HepG2 (cell line): Measurements from ENCODE around the gene GSK3B. TPM values are rescaled to one million over a fixed set of nuclear protein-coding genes. Genes with fewer than 3 reads are reported as not detected.

Experiments
- AGO2 ChIP-seq: fragments of 200-400 bp; formaldehyde crosslinking; optimal IDR thresholded peaks from 2 replicates; pipeline ENCODE3; 2017; ENCODE audit warnings: mild to moderate bottlenecking, low read depth, low read length, moderate library complexity
- ARNTL ChIP-seq: sonication (generic); formaldehyde crosslinking; IDR thresholded peaks from 2 replicates; pipeline ENCODE4 v1.4.0; 2020; ENCODE audit warnings: mild to moderate bottlenecking, missing genetic modification reagents
- GATAD1 ChIP-seq: IDR thresholded peaks from 2 replicates; pipeline ENCODE4 v1.6.1; 2016; ENCODE audit warnings: missing genetic modification reagents, missing compliant biosample characterization
- GPN1 ChIP-seq: sonication (generic); formaldehyde crosslinking; IDR thresholded peaks from 2 replicates; pipeline ENCODE4 v1.5.1; 2020; ENCODE audit warnings: missing genetic modification reagents, borderline replicate concordance
- HNF4G ChIP-seq, 2 experiments: sonication (generic) in 1 of 2; formaldehyde crosslinking in 1 of 2; IDR thresholded peaks; 2 replicates each; pipeline versions ENCODE4 v1.4.0 to v1.6.1; 2011 to 2020; ENCODE audit warnings: borderline replicate concordance in 2 of 2, low read depth in 2 of 2, mild to moderate bottlenecking in 2 of 2, low read length in 1 of 2, missing genetic modification reagents in 1 of 2, moderate library complexity in 1 of 2
- IRF1 ChIP-seq: sonication (generic); formaldehyde crosslinking; IDR thresholded peaks from 2 replicates; pipeline ENCODE4 v1.4.0; 2020; ENCODE audit warnings: low read depth, mild to moderate bottlenecking, missing genetic modification reagents
- JUN ChIP-seq: sonication (generic); formaldehyde crosslinking; IDR thresholded peaks from 2 replicates; pipeline ENCODE4 v1.4.0; 2020; ENCODE audit warnings: mild to moderate bottlenecking, missing genetic modification reagents
- MAF1 ChIP-seq: sonication (generic); formaldehyde crosslinking; IDR thresholded peaks from 2 replicates; pipeline ENCODE4 v1.5.0; 2020; ENCODE audit warnings: missing genetic modification reagents, borderline replicate concordance
- NFE2 ChIP-seq: sonication (generic); formaldehyde crosslinking; IDR thresholded peaks from 2 replicates; pipeline ENCODE4 v1.4.0; 2020; ENCODE audit warnings: missing genetic modification reagents
- REPIN1 ChIP-seq: sonication (generic); formaldehyde crosslinking; IDR thresholded peaks from 2 replicates; pipeline ENCODE4 v1.8.0; 2022; ENCODE audit warnings: missing genetic modification reagents, low read depth, mild to moderate bottlenecking, borderline replicate concordance
- SKIL ChIP-seq: sonication (generic); formaldehyde crosslinking; IDR thresholded peaks from 2 replicates; pipeline ENCODE4 v1.8.0; 2022; ENCODE audit warnings: missing genetic modification reagents, mild to moderate bottlenecking, moderate library complexity, borderline replicate concordance
- SMAD9 ChIP-seq: sonication (generic); formaldehyde crosslinking; IDR thresholded peaks from 2 replicates; pipeline ENCODE4 v1.5.1; 2020; ENCODE audit warnings: mild to moderate bottlenecking, missing genetic modification reagents
- SNRNP70 ChIP-seq: fragments of 200-400 bp; formaldehyde crosslinking; IDR thresholded peaks from 2 replicates; pipeline ENCODE4 v1.6.1; 2017; ENCODE audit warnings: mild to moderate bottlenecking, low read depth, low read length, moderate library complexity
- ZNF274 ChIP-seq: sonication (generic); formaldehyde crosslinking; IDR thresholded peaks from 2 replicates; pipeline ENCODE4 v1.5.1; 2020; ENCODE audit warnings: mild to moderate bottlenecking, missing genetic modification reagents
- ZNF292 ChIP-seq: sonication (generic); formaldehyde crosslinking; IDR thresholded peaks from 2 replicates; pipeline ENCODE4 v1.8.1; 2022; ENCODE audit warnings: mild to moderate bottlenecking, low read depth, missing genetic modification reagents, borderline replicate concordance
- ZNF331 ChIP-seq: sonication (generic); formaldehyde crosslinking; IDR thresholded peaks from 2 replicates; pipeline ENCODE4 v1.4.0; 2020; ENCODE audit warnings: missing genetic modification reagents
- ZNF580 ChIP-seq: IDR thresholded peaks from 2 replicates; pipeline ENCODE4 v1.6.1; 2016; ENCODE audit warnings: low read depth, borderline replicate concordance
- ZNF703 ChIP-seq: sonication (generic); formaldehyde crosslinking; IDR thresholded peaks from 2 replicates; pipeline ENCODE4 v1.5.1; 2020; ENCODE audit warnings: missing genetic modification reagents, mild to moderate bottlenecking, moderate library complexity, borderline replicate concordance
- ZNF788 ChIP-seq: sonication (generic); formaldehyde crosslinking; IDR thresholded peaks from 2 replicates; pipeline ENCODE4 v1.5.0; 2020; ENCODE audit warnings: mild to moderate bottlenecking, missing genetic modification reagents, borderline replicate concordance
- polyA plus RNA-seq, 8 experiments: library from polyadenylated mRNA; depleted of rRNA in 3 of 8; stranded (reverse) in 7 of 8; unstranded in 1 of 8; fragments of >200 nt; fragmentation: Illumina TruSeq in 4 of 8; extraction: Trizol in 4 of 8; gene quantifications; 2 replicates each; pipeline versions ENCODE4 v1.2.1 to v1.2.3, GENCODE V29; 2011 to 2016; ENCODE audit warnings: low read depth in 4 of 8, missing spikeins in 1 of 8, mixed read lengths in 1 of 8; ENCODE audit not compliant: insufficient read depth in 1 of 8
- total RNA-seq, 5 experiments: library from RNA; depleted of rRNA; stranded (reverse); fragments of >200 nt; fragmentation: Illumina TruSeq; extraction: Trizol; gene quantifications; 2 replicates each; pipeline ENCODE4 v1.2.3, GENCODE V29; 2016; ENCODE audit warnings: low read depth in 1 of 5
- TF ChIP-seq, protein P1 (sequence below): sonication (generic); formaldehyde crosslinking; IDR thresholded peaks from 2 replicates; pipeline ENCODE4 v1.5.1; 2020; ENCODE audit warnings: missing genetic modification reagents, mild to moderate bottlenecking, borderline replicate concordance
- TF ChIP-seq, protein P2 (sequence below): sonication (generic); formaldehyde crosslinking; conservative IDR thresholded peaks from 2 replicates; pipeline ENCODE4 v1.4.0; 2020; ENCODE audit warnings: missing genetic modification reagents
- TF ChIP-seq, protein P3 (sequence below): sonication (generic); formaldehyde crosslinking; IDR thresholded peaks from 2 replicates; pipeline ENCODE4 v1.5.0; 2020; ENCODE audit warnings: missing genetic modification reagents

GSK3B gene
- total and polyA plus RNA-seq, 2 of the 13 experiments (the other 11 are each of a cell fraction or from before 2014, with no cell fraction given) = 22.3 to 30.1 TPM

DNA sequence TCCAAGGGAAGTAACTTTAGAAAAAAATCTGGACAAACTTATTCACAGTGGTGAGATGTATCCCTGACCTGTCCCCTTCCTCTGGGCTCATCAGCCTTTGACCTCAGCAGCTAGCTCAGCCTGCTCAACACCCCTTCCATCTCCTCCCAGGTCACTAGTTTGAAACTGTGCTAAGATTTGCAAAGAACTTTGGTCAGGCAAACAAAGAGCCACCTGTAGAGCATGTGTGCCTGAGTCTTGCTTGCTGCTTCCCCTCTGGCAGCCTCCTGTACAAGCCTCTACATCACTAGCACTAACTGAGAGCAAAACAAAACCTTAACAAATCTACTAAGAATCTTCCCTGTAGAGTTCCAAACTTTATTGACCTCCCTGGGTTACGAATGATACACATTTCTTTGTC is 268.4 kb downstream of the GSK3B start (continued):
- TF ChIP-seq ZNF580 (0 out of 2 replicates have a peak, but pooled peaks have one; percentile 42), ZNF331 (peak; percentile 60; the same call in 1 of the 2 replicates), ZNF274 (CRISPR knock-in tag) (no peak), GATAD1 (CRISPR knock-in tag) (peak; percentile 56; the same call in 1 of the 2 replicates), ZNF292 (CRISPR knock-in tag) (peak; percentile 75; the same call in 1 of the 2 replicates), MAF1 (CRISPR knock-in tag) (no peak), ZNF703 (no peak), SKIL (no peak), SMAD9 (no peak), SNRNP70 (no peak), ZNF788 (CRISPR knock-in tag) (no peak), NFE2 (CRISPR knock-in tag) (no peak), JUN (no peak), GPN1 (CRISPR knock-in tag) (no peak), HNF4G (IDR thresholded peaks at IDR 0.05; ENCODE audit: borderline replicate concordance, low read depth, low read length) (peak; percentile 88), HNF4G (CRISPR knock-in tag; IDR thresholded peaks at IDR 0.05; ENCODE audit: borderline replicate concordance, low read depth) (peak; percentile 83), REPIN1 (CRISPR knock-in tag) (no peak), AGO2 (no peak), ARNTL (peak; percentile 46; the same call in 1 of the 2 replicates), IRF1 (CRISPR knock-in tag) (no peak)
- TF ChIP-seq, protein P1, sequence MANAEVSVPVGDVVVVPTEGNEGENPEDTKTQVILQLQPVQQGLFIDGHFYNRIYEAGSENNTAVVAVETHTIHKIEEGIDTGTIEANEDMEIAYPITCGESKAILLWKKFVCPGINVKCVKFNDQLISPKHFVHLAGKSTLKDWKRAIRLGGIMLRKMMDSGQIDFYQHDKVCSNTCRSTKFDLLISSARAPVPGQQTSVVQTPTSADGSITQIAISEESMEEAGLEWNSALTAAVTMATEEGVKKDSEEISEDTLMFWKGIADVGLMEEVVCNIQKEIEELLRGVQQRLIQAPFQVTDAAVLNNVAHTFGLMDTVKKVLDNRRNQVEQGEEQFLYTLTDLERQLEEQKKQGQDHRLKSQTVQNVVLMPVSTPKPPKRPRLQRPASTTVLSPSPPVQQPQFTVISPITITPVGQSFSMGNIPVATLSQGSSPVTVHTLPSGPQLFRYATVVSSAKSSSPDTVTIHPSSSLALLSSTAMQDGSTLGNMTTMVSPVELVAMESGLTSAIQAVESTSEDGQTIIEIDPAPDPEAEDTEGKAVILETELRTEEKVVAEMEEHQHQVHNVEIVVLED (CRISPR knock-in tag) = no peak
- TF ChIP-seq, protein P2, sequence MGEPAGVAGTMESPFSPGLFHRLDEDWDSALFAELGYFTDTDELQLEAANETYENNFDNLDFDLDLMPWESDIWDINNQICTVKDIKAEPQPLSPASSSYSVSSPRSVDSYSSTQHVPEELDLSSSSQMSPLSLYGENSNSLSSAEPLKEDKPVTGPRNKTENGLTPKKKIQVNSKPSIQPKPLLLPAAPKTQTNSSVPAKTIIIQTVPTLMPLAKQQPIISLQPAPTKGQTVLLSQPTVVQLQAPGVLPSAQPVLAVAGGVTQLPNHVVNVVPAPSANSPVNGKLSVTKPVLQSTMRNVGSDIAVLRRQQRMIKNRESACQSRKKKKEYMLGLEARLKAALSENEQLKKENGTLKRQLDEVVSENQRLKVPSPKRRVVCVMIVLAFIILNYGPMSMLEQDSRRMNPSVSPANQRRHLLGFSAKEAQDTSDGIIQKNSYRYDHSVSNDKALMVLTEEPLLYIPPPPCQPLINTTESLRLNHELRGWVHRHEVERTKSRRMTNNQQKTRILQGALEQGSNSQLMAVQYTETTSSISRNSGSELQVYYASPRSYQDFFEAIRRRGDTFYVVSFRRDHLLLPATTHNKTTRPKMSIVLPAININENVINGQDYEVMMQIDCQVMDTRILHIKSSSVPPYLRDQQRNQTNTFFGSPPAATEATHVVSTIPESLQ (CRISPR knock-in tag) = no peak
- TF ChIP-seq, protein P3, sequence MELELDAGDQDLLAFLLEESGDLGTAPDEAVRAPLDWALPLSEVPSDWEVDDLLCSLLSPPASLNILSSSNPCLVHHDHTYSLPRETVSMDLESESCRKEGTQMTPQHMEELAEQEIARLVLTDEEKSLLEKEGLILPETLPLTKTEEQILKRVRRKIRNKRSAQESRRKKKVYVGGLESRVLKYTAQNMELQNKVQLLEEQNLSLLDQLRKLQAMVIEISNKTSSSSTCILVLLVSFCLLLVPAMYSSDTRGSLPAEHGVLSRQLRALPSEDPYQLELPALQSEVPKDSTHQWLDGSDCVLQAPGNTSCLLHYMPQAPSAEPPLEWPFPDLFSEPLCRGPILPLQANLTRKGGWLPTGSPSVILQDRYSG (CRISPR knock-in tag) = no peak
